ENCODE data around the gene VPS33B.

- TF ChIP-seq POLR2A (IDR thresholded peaks at IDR 0.05): no peak
- no peak for TF ChIP-seq CTCF (IDR thresholded peaks at IDR 0.05)
Measured at GRCh38 chr15:90962021-90962420, 60.4 kb downstream of the VPS33B start.
